Suprapubic skin (tissue), 4 donors: ENCODE measurements around the gene DEDD2. TPM values are rescaled to one million over a fixed set of nuclear protein-coding genes. Genes with fewer than 3 reads are reported as not detected.
A peak's percentile ranks its signal among the peaks of the same experiment; 100 is the strongest.

Source experiments
- DNase-seq, 2 donors: peaks; one replicate each; pipeline ENCODE4 v3.0.0-alpha.2; 2019; ENCODE audit warnings: low spot score in 2 of 2
- H3K27ac ChIP-seq: fragments of 200-600 bp; sonication (generic); one replicate; pipeline ENCODE4 v1.5.1; 2019
- H3K27me3 ChIP-seq: fragments of 200-600 bp; sonication (generic); one replicate; pipeline ENCODE4 v1.5.1; 2019
- H3K36me3 ChIP-seq: fragments of 200-600 bp; sonication (generic); one replicate; pipeline ENCODE4 v1.5.1; 2019
- H3K4me1 ChIP-seq: fragments of 200-600 bp; sonication (generic); one replicate; pipeline ENCODE4 v1.5.1; 2019
- H3K4me3 ChIP-seq: fragments of 200-600 bp; sonication (generic); one replicate; pipeline ENCODE4 v1.5.1; 2019; ENCODE audit warnings: mild to moderate bottlenecking
- H3K9me3 ChIP-seq: fragments of 200-600 bp; sonication (generic); one replicate; pipeline ENCODE4 v1.5.1; 2019
- CTCF ChIP-seq, 2 donors: fragments of 200-600 bp in 1 of 2; fragments of 450-650 bp in 1 of 2; sonication (generic) in 1 of 2; IDR thresholded peaks; one replicate each; pipeline ENCODE4 v1.5.1; 2016 to 2019; ENCODE audit warnings: antibody characterized with exemption in 2 of 2, mild to moderate bottlenecking in 1 of 2, moderate library complexity in 1 of 2
- EP300 ChIP-seq: sonication (generic); formaldehyde crosslinking; IDR thresholded peaks from one replicate; pipeline ENCODE4 v1.6.1; 2017; ENCODE audit warnings: antibody characterized with exemption
- POLR2A ChIP-seq, 2 donors: fragments of 450-650 bp; IDR thresholded peaks; one replicate each; pipeline ENCODE4 v1.6.1; 2017; ENCODE audit warnings: antibody characterized with exemption in 2 of 2, mild to moderate bottlenecking in 2 of 2, moderate library complexity in 2 of 2
- POLR2AphosphoS5 ChIP-seq, 3 donors: sonication (generic); formaldehyde crosslinking; IDR thresholded peaks; one replicate each; pipeline ENCODE4 v1.6.1; 2017; ENCODE audit warnings: antibody characterized with exemption in 3 of 3
- WGBS: methylation state at CpG from one replicate; pipeline ENCODE4 v1.1.5; 2018; 5-methylcytosine and 5-hydroxymethylcytosine counted together
- total RNA-seq, 4 donors: library from RNA; depleted of rRNA; stranded (reverse); fragments of >200 nt; gene quantifications; one replicate each; pipeline ENCODE4 v1.1.0, GENCODE V29; 2016

The DEDD2 gene
- total RNA-seq, 4 donors from 2014 or later = 51.3 to 78.9 (median 65.6) TPM

GRCh38 chr19:42219812-42220750 lies 2.6 kb upstream of the DEDD2 start, which contains the start of gene ZNF526:
ZNF526 (plus strand) TSS chr19:42220312; CDS start chr19:42224404, 4,092 bp downstream.
- Histone ChIP-seq H3K27me3 (no peaks in the 10 kb centered on the region), H3K9me3 (no peaks in the 10 kb centered on the region), H3K4me1 (peaks cover 54% of the 10 kb centered on the region), H3K36me3 (peaks cover 11% of the 10 kb centered on the region), H3K27ac (peak within 1 kb of the TSS; percentile 81), H3K4me3 (peak within 1 kb of the TSS; percentile 87)
- under 1% methylated on average over 47 of the region's 53 CpGs for WGBS
- TF ChIP-seq POLR2AphosphoS5 (IDR thresholded peaks at IDR 0.05) = peak in 1 of 3 donors; percentile 82
- no peak for TF ChIP-seq CTCF (IDR thresholded peaks at IDR 0.05)
- TF ChIP-seq EP300 = no peak
- peak; percentile 98 to 99 for DNase-seq

GRCh38 chr19:42216653-42217519 lies 591 bp downstream of the DEDD2 start:
- no peaks in the 10 kb centered on the region for H3K9me3 ChIP-seq
- peak overlapping the region; percentile 70 for H3K4me3 ChIP-seq
- DNase-seq = peak; percentile 82 to 83
- peaks cover 14% of the 10 kb centered on the region for H3K36me3 ChIP-seq
- peaks cover 55% of the 10 kb centered on the region for H3K4me1 ChIP-seq
- WGBS = no CpG with 5 or more reads among the region's 79 CpGs
- peak overlapping the region; percentile 79 for H3K27ac ChIP-seq
- no peaks in the 10 kb centered on the region for H3K27me3 ChIP-seq
- TF ChIP-seq CTCF (IDR thresholded peaks at IDR 0.05) (no peak), EP300 (no peak), POLR2AphosphoS5 (IDR thresholded peaks at IDR 0.05) (no peak), POLR2A (IDR thresholded peaks at IDR 0.05) (no peak)

- TF ChIP-seq POLR2AphosphoS5 (IDR thresholded peaks at IDR 0.05) (no peak), POLR2A (IDR thresholded peaks at IDR 0.05) (no peak), EP300 (no peak), CTCF (IDR thresholded peaks at IDR 0.05) (no peak)
- WGBS = 83% methylated on average over 7 of the region's 11 CpGs
- H3K27ac ChIP-seq = no peak overlapping the region
- H3K9me3 ChIP-seq = no peaks in the 10 kb centered on the region
- H3K4me3 ChIP-seq = no peak overlapping the region
- no peak for DNase-seq
- H3K4me1 ChIP-seq = peaks cover 42% of the 10 kb centered on the region
- peaks cover 25% of the 10 kb centered on the region for H3K36me3 ChIP-seq
- no peaks in the 10 kb centered on the region for H3K27me3 ChIP-seq
These were observed 2.5 kb downstream of the DEDD2 start for GRCh38 chr19:42214810-42215485.

- no peak overlapping the region for H3K4me3 ChIP-seq
- TF ChIP-seq CTCF (IDR thresholded peaks at IDR 0.05) (no peak), POLR2A (IDR thresholded peaks at IDR 0.05) (no peak), POLR2AphosphoS5 (IDR thresholded peaks at IDR 0.05) (no peak), EP300 (no peak)
- no peaks in the 10 kb centered on the region for H3K27me3 ChIP-seq
- peaks cover 46% of the 10 kb centered on the region for H3K36me3 ChIP-seq
- no peak overlapping the region for H3K27ac ChIP-seq
- peaks cover 29% of the 10 kb centered on the region for H3K4me1 ChIP-seq
- 81% methylated on average over 1 of the region's 1 CpG for WGBS
- no peaks in the 10 kb centered on the region for H3K9me3 ChIP-seq
- DNase-seq = no peak
These were observed 4.6 kb downstream of the DEDD2 start for GRCh38 chr19:42212886-42213285.
